Measurements from ENCODE around the gene FAM83F.

GRCh38 chr22:40020956-40021355 is 26.2 kb downstream of the FAM83F start:
- TF ChIP-seq EZH2 (IDR thresholded peaks at IDR 0.05) (no peak), POLR2AphosphoS5 (IDR thresholded peaks at IDR 0.05; ENCODE audit: borderline replicate concordance, low read depth, low read length) (no peak), FOXP2 (optimal IDR thresholded peaks at IDR 0.05; ENCODE audit: control extremely low read depth, extremely low read length, insufficient read depth) (no peak)

All from SK-N-MC (cell line).